Epithelial cell of prostate (primary cell): Measurements from ENCODE around the gene RNF157.
A peak's percentile ranks its signal among the peaks of the same experiment; 100 is the strongest.
"Not testable (repeated sequence)": the region's sequence is repeated elsewhere in the genome, so short reads cannot be mapped to it uniquely, and the experiment has no call there.

Source experiments
- DNase-seq: peaks from one replicate; pipeline ENCODE4 v3.0.0-alpha.2; 2011; ENCODE audit warnings: low read depth, low spot score
- H3K27ac ChIP-seq: fragments of 450-650 bp; 2 replicates; pipeline ENCODE4 v1.5.1; 2017; ENCODE audit warnings: mild to moderate bottlenecking

Gene RNF157

DNA sequence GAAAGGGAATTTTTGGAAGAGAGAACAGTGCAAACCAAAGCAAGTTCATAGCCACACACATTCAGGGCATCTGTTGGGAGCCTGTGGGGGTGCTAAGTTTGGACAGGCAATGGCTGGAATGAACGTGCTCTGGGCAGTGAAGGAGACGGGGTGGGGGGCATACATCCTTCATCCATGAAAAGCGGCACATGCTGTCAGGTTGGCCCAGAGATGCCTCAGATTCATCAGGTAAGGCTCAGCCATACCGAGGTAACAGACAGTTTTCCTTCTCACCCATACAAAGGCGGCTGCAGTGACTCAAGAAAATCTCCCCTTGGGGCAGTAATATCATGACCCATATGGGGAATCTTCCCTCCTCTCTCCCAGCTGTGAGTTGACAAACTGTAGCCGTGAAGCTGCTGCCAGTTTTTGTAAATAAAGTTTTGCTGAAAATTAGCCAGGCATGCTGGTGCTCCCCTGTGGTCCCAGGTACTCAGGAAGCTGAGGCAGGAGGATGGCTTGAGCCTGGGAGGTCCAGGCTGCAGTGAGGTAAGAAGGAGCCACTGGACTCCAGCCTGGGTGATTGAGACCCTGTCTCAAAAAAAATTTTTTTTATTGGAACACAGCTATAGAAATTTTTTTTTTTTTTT is 15.6 kb upstream of the RNF157 start:
- H3K27ac ChIP-seq = no peak overlapping the region
- no peak for DNase-seq

GRCh38 chr17:76254275-76254674 is 14.0 kb upstream of the RNF157 start:
- DNase-seq = no peak
- H3K27ac ChIP-seq = no peak overlapping the region

DNA sequence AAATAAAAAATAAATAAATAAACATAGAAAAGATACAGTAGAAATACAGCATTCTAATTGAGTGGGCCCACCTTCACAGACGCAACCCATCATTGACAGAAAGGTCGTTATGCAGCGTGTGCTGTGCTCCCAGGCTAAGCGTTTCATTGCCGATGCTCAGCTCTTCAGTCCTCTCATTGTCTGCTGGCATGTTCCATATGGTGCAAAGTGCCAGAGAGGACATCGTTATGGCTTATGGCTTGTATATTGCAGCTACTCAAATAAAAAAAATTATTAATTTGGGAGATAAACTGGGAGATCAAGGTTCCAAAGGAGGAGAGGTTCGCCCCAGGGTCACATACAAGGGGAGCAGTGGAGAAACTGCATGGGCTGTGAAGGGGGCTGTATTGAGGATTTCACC is 13.5 kb upstream of the RNF157 start:
- H3K27ac ChIP-seq = no peak overlapping the region
- no peak for DNase-seq

DNA sequence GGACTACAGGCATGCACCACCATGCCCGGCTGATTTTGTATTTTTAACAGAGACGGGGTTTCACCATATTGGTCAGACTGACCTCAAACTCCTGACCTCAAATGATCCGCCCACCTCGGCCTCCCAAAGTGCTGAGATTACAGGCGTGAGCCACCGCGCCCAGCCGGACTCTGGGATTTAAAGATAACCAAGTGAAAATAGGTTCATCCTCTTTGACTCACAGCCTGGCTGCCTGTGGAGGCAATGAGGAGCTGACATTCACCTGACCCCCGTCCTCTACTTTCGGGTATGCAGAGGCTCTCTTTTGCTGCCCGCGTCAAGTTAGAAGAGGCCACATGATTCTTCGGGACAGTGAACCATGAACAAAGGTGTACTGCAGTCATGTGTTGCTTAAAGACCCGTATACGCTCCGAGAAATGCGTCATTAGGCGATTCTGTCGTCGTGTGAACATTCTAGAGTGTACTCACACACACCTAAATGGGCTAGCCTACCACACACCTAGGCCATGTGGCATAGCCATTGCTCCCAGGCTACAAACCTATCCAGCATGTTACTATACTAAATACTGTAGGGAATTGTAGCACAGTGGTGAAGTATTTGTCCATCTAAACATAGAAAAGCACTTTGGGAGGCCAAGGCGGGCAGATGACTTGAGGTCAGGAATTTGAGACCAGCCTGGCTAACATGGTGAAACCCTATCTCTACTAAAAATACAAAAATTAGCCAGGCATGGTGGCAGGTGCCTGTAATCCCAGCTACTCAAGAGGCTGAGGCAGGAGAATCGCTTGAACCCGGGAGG is 12.9 kb upstream of the RNF157 start:
- H3K27ac ChIP-seq = peak overlapping the region; percentile 65

DNA sequence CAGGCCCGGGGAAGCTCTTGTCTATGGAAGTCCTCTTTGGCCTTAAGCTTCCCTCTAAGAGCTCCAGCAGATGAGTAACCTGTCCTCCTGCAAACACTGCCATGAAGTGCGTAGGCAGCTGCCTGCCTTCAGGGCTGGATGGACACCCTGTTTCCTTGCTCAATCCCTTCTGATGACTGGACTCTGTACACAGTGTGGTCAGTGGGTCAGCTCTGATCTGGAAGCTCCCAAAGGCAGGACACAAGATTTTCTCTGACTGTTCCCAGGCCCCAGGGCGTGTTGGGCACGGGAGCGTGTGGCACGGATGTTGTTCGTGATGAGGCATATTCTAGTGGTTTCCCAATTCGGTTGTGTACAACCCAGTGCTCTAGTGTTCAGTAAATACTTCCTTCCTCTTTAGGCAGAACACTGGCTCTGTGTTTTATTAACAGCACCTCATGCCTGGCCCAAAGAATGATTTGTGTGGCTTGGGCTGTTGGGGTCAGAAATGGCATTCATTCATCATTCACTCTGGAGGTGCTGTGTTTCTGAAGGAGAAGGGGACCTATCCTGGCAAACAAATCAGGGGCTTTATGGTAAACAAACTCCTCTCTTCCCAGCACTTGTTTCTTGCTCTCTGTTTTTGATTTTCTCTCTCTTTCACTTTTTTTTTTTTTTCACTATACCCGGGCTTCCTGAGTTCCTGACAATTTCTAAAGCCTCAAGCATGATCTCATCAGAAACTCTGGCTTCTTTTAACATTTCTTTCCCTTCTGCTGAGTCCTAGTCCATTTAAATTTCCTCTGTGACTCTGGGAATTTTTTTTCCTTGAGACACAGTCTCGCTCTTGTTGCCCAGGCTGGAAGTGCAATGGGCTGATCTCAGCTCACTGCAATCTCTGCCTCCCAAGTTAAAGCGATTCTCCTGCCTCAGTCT is 12.0 kb upstream of the RNF157 start:
- DNase-seq = peak; percentile 93
- peak overlapping the region; percentile 65 for H3K27ac ChIP-seq

More for the DNA sequence above, 12.9 kb upstream of the RNF157 start:
- not testable (repeated sequence) for DNase-seq

- H3K27ac ChIP-seq = peak overlapping the region; percentile 65
- no peak for DNase-seq
Observed at GRCh38 chr17:76251478-76252039, 11.3 kb upstream of the RNF157 start.

DNA sequence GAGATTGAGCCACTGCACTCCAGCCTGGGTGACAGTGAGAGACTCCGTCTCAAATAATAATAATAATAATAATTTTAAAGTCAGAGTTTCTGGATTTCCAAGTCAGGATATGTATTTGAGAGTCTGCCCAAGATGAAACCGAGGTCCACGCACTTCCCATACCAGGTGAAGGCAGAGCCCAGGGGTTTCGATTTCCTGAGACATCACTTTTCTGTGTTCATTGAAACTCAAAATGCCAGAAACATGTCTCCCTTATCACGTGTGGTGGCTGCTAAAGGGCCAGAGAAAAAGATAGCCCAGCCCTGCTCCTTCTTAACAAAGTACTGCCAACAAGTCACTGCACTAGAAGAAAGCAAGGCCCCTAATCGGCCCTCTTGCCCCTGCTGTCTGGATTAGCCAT is 9.8 kb upstream of the RNF157 start:
- H3K27ac ChIP-seq = no peak overlapping the region
- DNase-seq = no peak

DNA sequence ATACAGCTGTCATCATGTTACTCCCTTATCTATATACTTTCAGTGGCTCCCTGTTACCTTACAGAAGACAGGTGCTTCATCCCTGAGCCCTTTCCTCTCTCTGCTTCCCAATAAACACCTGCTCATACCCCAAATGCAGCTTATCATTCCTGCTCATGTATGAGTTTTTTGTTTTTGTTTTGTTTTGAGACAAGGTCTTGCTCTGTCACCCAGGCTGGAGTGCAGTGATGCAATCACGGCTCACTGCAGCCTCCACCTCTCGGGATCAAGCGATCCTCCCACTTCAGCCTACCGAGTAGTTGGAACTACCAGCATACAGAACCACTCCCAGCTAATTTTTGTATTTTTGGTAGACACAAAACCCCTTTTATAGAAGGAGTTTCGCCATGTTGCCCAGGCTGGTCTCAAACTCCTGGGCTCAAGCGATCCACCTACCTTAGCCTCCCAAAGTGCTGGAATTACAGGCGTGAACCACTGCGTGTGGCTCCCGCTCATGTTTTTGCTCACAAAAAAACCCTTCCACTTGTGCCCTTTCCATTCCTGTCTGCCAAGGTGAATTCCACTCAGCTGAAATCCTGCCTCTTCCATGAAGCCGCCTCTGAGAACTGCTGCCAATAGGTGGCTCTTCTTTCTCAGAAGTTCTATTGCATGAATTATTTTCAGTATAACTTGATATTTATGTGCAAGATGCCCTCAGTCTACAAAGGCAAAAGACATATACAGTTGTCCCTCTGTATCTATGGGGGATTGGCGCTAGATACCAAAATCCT is 7.9 kb upstream of the RNF157 start:
- H3K27ac ChIP-seq = no peak overlapping the region
- DNase-seq = no peak

DNA sequence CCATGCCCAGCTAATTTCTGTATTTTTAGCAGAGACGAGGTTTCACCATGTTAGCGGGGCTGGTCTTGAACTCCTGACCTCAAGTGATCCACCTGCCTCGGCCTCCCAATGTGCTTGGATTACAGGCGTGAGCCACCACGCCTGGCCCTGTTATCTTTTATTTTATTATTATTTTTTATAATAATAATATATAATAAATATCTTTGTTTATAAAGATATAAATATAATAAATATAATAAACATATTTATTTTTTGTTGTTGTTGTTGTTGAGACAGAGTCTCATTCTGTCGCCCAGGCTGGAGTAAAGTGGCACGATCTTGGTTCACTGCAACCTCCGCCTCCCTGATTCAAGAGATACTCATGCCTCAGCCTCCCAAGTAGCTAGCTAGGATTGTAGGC is 7.0 kb upstream of the RNF157 start:
- no peak overlapping the region for H3K27ac ChIP-seq
- DNase-seq = no peak

DNA sequence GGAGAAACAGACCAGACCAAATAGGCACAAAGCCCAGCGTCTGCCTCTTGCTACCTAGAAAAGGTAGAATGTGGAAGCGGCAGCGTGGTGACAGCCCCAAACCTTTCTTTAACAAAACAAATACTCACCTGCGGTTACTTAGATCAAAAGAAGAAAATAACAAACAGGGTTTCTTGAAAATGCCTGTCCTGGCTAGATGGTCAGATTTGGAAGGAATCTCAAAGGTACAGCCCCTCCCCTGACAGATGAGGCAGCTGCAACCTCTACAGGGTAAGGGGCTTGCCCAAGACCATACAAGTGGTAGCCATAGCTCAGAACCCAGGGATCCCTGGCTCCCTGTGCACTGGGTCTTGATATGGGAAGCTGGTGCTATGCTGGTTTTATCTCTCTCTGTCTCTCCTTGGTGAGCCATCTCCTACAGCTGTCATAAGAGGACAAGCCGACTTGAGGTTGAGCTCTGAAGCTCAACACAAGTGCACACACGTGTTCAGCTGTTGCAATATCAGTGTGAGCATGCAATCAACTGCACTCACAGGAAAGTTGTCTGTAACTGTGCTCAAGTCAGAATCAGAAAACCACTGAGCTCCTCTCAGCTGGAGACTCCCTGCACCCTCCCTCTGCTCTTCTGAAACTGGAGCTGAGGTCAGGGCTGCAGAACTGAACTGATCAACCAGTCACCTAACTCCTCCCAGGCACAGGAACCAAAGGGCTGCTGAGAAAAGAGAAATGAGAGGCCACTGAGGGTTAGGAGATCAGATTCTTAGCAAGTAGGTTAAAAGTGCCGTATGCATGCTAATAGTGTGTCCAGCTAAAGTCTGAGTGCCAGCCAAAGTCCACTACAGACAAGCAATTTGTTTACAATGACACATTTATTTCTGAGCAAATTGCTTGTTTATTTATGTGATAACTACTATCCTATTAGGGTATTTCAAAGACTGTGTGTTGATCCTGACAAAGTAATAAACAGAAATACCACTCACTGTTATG is 6.1 kb upstream of the RNF157 start:
- no peak overlapping the region for H3K27ac ChIP-seq
- no peak for DNase-seq

GRCh38 chr17:76244721-76245120 is 4.4 kb upstream of the RNF157 start:
- not testable (repeated sequence) for DNase-seq, H3K27ac ChIP-seq

DNA sequence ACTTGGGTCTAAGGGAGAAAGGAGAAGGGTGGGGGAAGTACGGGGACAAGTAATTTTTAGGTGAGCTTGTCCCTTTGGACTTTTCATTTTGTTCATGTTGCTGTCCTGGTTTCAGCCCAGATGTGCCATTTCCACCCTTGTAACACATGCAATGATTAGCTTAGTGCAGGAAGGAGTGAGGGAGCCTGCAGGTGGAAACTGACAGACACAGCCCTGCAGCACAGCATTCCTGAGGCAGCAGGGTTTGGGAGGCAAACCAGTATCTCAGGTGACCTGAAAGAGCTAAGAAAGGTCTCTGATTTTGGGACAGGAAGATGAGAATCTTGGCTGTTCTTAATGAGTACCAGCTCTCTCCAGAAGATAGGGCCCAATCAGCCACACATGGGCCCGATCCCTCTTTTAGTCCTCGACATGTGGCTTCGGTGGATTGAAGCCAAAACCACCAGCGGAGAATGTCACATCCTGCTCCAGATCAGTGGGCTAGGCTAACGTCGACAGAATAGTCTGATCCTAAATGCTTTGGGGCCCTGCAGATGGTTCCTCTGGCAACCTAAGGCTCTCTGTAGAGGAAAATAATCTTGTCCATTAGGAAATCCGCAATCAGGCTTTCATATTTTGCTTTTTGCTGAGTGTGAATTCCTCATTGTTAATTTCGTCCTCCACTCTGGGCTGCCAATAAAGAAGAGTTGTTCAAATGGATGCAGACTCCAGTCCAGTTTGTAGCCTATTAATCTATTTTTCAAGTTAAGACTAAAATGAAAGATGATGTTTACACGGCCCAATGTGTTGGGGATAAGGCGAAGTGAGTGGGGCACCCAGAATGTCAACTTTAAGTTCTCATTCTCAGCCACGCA is 3.8 kb upstream of the RNF157 start:
- no peak for DNase-seq
- H3K27ac ChIP-seq = no peak overlapping the region

- DNase-seq = no peak
- H3K27ac ChIP-seq = no peak overlapping the region
Observed at GRCh38 chr17:76241691-76242255, 1.5 kb upstream of the RNF157 start.

- no peak for DNase-seq
- no peak overlapping the region for H3K27ac ChIP-seq
Observed at GRCh38 chr17:76241204-76241538, 878 bp upstream of the RNF157 start.

DNA sequence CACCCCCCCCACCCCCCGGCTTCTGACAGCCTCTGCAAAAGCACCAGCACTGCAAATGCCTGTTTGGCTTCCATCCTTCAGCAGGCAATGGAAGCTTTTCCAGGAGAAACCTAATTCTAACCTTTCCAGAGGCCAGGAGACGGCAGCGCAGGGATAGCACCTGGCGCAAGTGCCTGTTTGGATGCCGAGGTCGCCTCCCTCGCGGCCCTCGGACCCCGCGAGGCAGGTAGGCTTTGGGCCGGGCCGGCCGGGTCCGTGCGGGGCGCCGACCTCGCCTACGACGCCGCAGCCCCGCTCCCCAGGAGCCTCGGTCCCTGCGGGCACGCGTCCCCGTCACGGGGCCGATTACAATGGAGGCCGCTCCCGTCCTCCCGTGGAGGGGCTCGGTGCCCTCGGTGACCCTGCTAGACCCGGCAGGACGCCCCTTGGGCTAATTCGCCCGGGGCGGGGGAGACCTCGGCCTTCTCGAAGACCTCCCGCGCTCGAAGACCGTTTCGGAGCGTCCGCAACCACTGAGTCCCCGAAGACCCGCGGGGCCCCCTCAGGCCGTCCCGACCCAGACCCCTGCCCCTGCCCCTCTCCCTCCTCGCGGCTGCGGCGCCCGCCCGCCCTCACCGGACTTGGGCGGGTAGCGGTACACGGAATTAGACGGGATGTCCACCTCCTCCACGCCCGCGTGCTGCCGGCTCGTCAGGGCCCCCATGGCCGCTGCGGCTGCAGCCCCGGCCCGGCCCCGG is 587 bp downstream of the RNF157 start:
- no peak overlapping the region for H3K27ac ChIP-seq
- DNase-seq = no peak

- H3K27ac ChIP-seq = no peak overlapping the region
- DNase-seq = no peak
Observed at GRCh38 chr17:76238847-76239537, 1.3 kb downstream of the RNF157 start.
